CD4-positive, alpha-beta T cell (primary cell): ENCODE data around the gene RPS27L. TPM values are rescaled to one million over a fixed set of nuclear protein-coding genes. Genes with fewer than 3 reads are reported as not detected.

Source experiments
- ATAC-seq: fragments of 200-7000 bp; cut with Tn5 transposase; one replicate; pipeline ENCODE4 v1.10.0; 2022; ENCODE audit warnings: mild to moderate bottlenecking; ENCODE audit not compliant: poor library complexity
- CTCF ChIA-PET: fragments of 350-600 bp; sonication (Branson Sonifier 250); formaldehyde crosslinking; loops from one replicate; lab custom pipeline; 2021; ENCODE audit warnings: antibody characterized with exemption, inconsistent platforms; lab: Charles Lee
- POLR2A ChIA-PET: fragments of 350-600 bp; sonication (Branson Sonifier 250); formaldehyde crosslinking; loops from one replicate; lab custom pipeline; 2021; ENCODE audit warnings: antibody characterized with exemption, inconsistent platforms; lab: Charles Lee
- DNase-seq, 14 experiments: peaks; one replicate each; pipeline ENCODE4 v3.0.0-alpha.2; 2013 to 2020; ENCODE audit warnings: mixed read lengths in 2 of 14
- H3K27ac ChIP-seq, 2 donors: one replicate each; pipeline versions ENCODE4 v1.5.1 to v1.7.0; 2013; ENCODE audit warnings: low read length in 2 of 2, low read depth in 1 of 2, mild to moderate bottlenecking in 1 of 2
- H3K27me3 ChIP-seq, 2 experiments: 1 replicate in 1 of 2; 2 replicates in 1 of 2; pipeline versions ENCODE4 v1.6.1 to v1.7.0; 2013; ENCODE audit warnings: low read length in 2 of 2, control low read depth in 1 of 2, mild to moderate bottlenecking in 1 of 2, moderate library complexity in 1 of 2; ENCODE audit not compliant: insufficient read depth in 2 of 2, control insufficient read depth in 1 of 2
- H3K36me3 ChIP-seq: one replicate; pipeline ENCODE4 v1.6.1; 2013; ENCODE audit warnings: low read length, control low read depth; ENCODE audit not compliant: insufficient read depth
- H3K4me1 ChIP-seq: one replicate; pipeline ENCODE4 v1.6.1; 2013; ENCODE audit warnings: low read length, control low read depth; ENCODE audit not compliant: insufficient read depth
- H3K4me3 ChIP-seq: one replicate; pipeline ENCODE4 v1.5.1; 2013; ENCODE audit warnings: mild to moderate bottlenecking, low read length, moderate library complexity
- H3K9me3 ChIP-seq, 2 experiments: 1 replicate in 1 of 2; 2 replicates in 1 of 2; pipeline versions ENCODE4 v1.6.1 to v1.7.0; 2013; ENCODE audit warnings: low read length in 2 of 2, mild to moderate bottlenecking in 2 of 2, control low read depth in 1 of 2, moderate library complexity in 1 of 2; ENCODE audit not compliant: control insufficient read depth in 1 of 2, insufficient read depth in 1 of 2
- H3K27ac Mint-ChIP-seq: one replicate; pipeline ENCODE4 v1.8.0; 2020; ENCODE audit warnings: mixed read lengths
- H3K27me3 Mint-ChIP-seq: one replicate; pipeline ENCODE4 v1.8.0; 2021; ENCODE audit warnings: mixed read lengths
- H3K36me3 Mint-ChIP-seq: one replicate; pipeline ENCODE4 v1.8.0; 2021; ENCODE audit warnings: low read depth, mixed read lengths
- H3K4me1 Mint-ChIP-seq: one replicate; pipeline ENCODE4 v1.8.0; 2021; ENCODE audit warnings: low read depth, mixed read lengths
- H3K4me3 Mint-ChIP-seq: one replicate; pipeline ENCODE4 v1.8.0; 2020; ENCODE audit warnings: mild to moderate bottlenecking, mixed read lengths
- H3K9me3 Mint-ChIP-seq: one replicate; pipeline ENCODE4 v1.8.0; 2020; ENCODE audit warnings: mixed read lengths
- intact Hi-C, 2 experiments: fragments of 100-400 bp; cut with DNase I in 1 of 2; cut with micrococcal nuclease in 1 of 2; formaldehyde crosslinking; loops; one replicate each; pipeline versions ENCODE4 v1.15.1 to v1.9.0; 2023 to 2025; cut with DNase I, micrococcal nuclease
- total RNA-seq, 174 experiments: library from RNA in 2 of 174; stranded (reverse) in 2 of 174; gene quantifications; one replicate each; pipeline ENCODE4 v1.2.3 and lab custom pipeline; 2021 to 2026
- TF ChIP-seq, protein P1 (sequence below): fragments of 200-600 bp; IDR thresholded peaks from one replicate; pipeline ENCODE4 v1.8.0; 2022; ENCODE audit warnings: antibody characterized with exemption, mild to moderate bottlenecking

The RPS27L gene
- total RNA-seq, 2 experiments from 2014 or later, result 40.0 to 43.1 TPM

DNA sequence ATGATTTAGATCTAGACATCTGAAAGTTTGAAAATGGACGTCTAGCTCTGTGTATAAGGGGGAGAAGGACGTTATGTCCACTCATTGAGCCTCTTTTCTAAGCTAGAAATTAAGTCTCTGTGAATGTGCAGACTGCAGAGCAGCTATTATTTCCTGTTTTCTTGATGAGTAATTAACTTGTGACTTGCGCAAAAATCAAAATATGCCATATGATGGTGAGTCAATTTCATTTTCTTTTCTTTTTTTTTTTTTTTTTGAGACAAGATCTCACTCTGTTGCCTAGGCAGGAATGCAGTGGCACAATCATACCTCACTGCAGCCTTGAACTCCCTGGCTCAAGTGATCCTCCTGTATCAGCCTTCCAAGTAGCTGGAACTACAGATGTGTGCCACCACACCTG is 21.5 kb downstream of the RPS27L start:
- no peak for ATAC-seq
- H3K4me3 ChIP-seq, result no peak overlapping the region
- POLR2A ChIA-PET, result interaction anchor here (1.4 kb wide), 2 partner anchors 10 to 21 kb away, joined by 5 read pairs; partner anchors contain the start of gene RPS27L

DNA sequence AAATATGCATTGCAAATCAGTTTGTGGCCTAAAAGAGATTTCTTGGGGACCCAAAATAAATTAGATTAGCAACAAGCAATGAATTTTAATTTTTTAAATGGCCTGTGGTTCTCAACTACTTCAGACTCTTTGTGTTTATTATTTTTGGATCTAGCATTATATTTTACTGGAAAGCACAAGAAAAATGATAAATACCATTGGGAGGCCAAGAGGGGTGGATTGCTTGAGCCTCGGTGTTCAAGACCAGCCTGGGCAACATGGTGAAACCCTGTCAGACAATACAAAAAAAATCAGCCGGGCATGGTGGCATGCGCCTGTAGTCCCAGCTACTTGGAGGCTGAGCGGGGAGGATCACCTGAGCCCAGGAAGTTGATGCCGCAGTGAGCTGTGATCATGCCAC is 22.0 kb downstream of the RPS27L start:
- POLR2A ChIA-PET, result interaction anchor here (1.4 kb wide), 1 partner anchor 22 kb away, joined by 5 read pairs; the partner anchor contains the start of gene RPS27L
- Histone ChIP-seq H3K27ac (no peak overlapping the region), H3K4me1 (no peaks in the 10 kb centered on the region), H3K36me3 (no peaks in the 10 kb centered on the region), H3K4me3 (no peak overlapping the region), H3K27me3 (no peaks in the 10 kb centered on the region), H3K9me3 (no peaks in the 10 kb centered on the region)
- DNase-seq (no peak), ATAC-seq (no peak)
- CTCF ChIA-PET, result interaction anchor here (0.7 kb wide), 1 partner anchor 68 kb away, joined by 3 read pairs; no protein-coding TSS in a partner anchor
- H3K27me3 Mint-ChIP-seq, result no peaks in the 10 kb centered on the region
- H3K4me1 Mint-ChIP-seq, result no peaks in the 10 kb centered on the region
- H3K36me3 Mint-ChIP-seq, result peaks cover 15% of the 10 kb centered on the region
- TF ChIP-seq, protein P1, sequence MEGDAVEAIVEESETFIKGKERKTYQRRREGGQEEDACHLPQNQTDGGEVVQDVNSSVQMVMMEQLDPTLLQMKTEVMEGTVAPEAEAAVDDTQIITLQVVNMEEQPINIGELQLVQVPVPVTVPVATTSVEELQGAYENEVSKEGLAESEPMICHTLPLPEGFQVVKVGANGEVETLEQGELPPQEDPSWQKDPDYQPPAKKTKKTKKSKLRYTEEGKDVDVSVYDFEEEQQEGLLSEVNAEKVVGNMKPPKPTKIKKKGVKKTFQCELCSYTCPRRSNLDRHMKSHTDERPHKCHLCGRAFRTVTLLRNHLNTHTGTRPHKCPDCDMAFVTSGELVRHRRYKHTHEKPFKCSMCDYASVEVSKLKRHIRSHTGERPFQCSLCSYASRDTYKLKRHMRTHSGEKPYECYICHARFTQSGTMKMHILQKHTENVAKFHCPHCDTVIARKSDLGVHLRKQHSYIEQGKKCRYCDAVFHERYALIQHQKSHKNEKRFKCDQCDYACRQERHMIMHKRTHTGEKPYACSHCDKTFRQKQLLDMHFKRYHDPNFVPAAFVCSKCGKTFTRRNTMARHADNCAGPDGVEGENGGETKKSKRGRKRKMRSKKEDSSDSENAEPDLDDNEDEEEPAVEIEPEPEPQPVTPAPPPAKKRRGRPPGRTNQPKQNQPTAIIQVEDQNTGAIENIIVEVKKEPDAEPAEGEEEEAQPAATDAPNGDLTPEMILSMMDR, result no peak
- H3K27ac Mint-ChIP-seq, result no peak overlapping the region
- H3K4me3 Mint-ChIP-seq, result no peak overlapping the region
- H3K9me3 Mint-ChIP-seq, result no peaks in the 10 kb centered on the region
- intact Hi-C loops, result no loop called here

More for the DNA sequence above, 21.5 kb downstream of the RPS27L start:
- Mint-ChIP-seq H3K4me3 (no peak overlapping the region), H3K4me1 (no peaks in the 10 kb centered on the region), H3K27ac (no peak overlapping the region), H3K27me3 (no peaks in the 10 kb centered on the region), H3K36me3 (peaks cover 10% of the 10 kb centered on the region), H3K9me3 (no peaks in the 10 kb centered on the region)
- DNase-seq, result peak in 2 of 14 experiments; percentile 42 to 60
- CTCF ChIA-PET, result interaction anchor here (0.7 kb wide), 1 partner anchor 67 kb away, joined by 3 read pairs; no protein-coding TSS in a partner anchor
- TF ChIP-seq, protein P1, result no peak
- Histone ChIP-seq H3K27me3 (no peaks in the 10 kb centered on the region), H3K36me3 (no peaks in the 10 kb centered on the region), H3K27ac (no peak overlapping the region), H3K4me1 (no peaks in the 10 kb centered on the region), H3K9me3 (no peaks in the 10 kb centered on the region)
- intact Hi-C loops, result no loop called here

DNA sequence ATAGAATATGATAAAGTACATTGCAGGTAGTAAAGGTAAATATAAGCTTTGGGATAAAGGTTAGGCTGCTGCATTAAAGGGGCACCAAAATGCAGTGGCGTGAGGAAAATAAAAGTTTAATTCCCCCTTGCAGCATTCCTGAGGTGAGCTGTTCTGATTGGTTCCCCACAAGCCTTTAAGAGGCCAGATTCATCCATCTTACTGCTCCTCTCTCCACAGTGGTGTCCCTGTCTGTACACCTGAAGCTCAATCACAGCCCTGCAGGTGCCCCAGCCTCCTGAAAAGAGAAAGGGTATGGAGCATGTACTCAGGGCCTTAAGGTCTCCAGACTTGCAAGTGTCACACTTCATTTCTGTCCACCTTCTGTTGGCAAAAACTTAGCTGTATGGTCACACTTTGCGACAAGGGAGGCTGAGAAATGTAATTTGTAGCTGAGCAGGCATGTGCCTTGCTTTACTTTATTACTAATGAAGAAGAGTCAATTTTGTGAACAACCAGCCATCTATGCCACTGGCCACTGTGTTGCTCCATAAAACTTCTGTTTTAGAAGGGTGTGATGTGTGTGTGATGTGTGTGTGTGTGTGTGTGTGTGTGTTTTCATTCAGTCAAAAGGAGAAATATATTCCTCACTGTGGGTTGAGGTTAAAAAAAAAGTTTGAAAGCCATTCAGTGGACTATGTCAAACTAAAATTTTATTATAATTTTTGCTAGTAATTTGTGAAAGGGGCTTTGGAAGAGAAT is 22.9 kb downstream of the RPS27L start:
- CTCF ChIA-PET, result no interaction called here
- Histone ChIP-seq H3K27me3 (no peaks in the 10 kb centered on the region), H3K4me1 (no peaks in the 10 kb centered on the region), H3K4me3 (no peak overlapping the region), H3K9me3 (no peaks in the 10 kb centered on the region), H3K27ac (no peak overlapping the region), H3K36me3 (no peaks in the 10 kb centered on the region)
- POLR2A ChIA-PET, result interaction anchor here (0.5 to 1.8 kb wide), 2 partner anchors 23 to 1229 kb away, joined by 3 to 4 read pairs; partner anchors contain the start of gene RPS27L
- no peaks in the 10 kb centered on the region for H3K4me1 Mint-ChIP-seq
- intact Hi-C loops, result no loop called here
- H3K27me3 Mint-ChIP-seq, result no peaks in the 10 kb centered on the region
- ATAC-seq (no peak), DNase-seq (no peak)
- peaks cover 23% of the 10 kb centered on the region for H3K36me3 Mint-ChIP-seq
- TF ChIP-seq, protein P1, result no peak
- no peaks in the 10 kb centered on the region for H3K9me3 Mint-ChIP-seq
- no peak overlapping the region for H3K27ac Mint-ChIP-seq
- H3K4me3 Mint-ChIP-seq, result no peak overlapping the region
